Brain microvascular endothelial cell (primary cell): ENCODE results near the gene SEPHS1.
"Not testable (repeated sequence)": the region's sequence is repeated elsewhere in the genome, so short reads cannot be mapped to it uniquely, and the experiment has no call there.

Experiments used
- DNase-seq: peaks from one replicate; pipeline ENCODE4 v3.0.0-alpha.2; 2020
- H3K27ac ChIP-seq: fragments of 250-450 bp; sonication (Bioruptor Pico); 2 replicates; pipeline ENCODE4 v1.5.1; 2020; ENCODE audit warnings: mild to moderate bottlenecking, moderate library complexity
- H3K27me3 ChIP-seq: fragments of 250-450 bp; sonication (Bioruptor Pico); replicated peaks from 2 replicates; pipeline ENCODE4 v1.5.1; 2020; ENCODE audit warnings: mild to moderate bottlenecking
- H3K36me3 ChIP-seq: fragments of 250-450 bp; sonication (Bioruptor Pico); replicated peaks from 2 replicates; pipeline ENCODE4 v1.5.1; 2020; ENCODE audit warnings: mild to moderate bottlenecking
- H3K4me3 ChIP-seq: 2 replicates; pipeline ENCODE4 v1.5.1; 2011; ENCODE audit warnings: low read depth, mild to moderate bottlenecking, control low read depth, low read length, moderate library complexity
- in situ Hi-C: cut with HindIII; loops from 2 replicates; pipeline ENCODE4 v1.10.0; 2017; ENCODE audit warnings: low sequenced_read_pairs, low pct_ligation_motif_present
- TF ChIP-seq, protein P1 (sequence below): IDR thresholded peaks from 2 replicates; pipeline ENCODE4 v1.5.1; 2011; ENCODE audit warnings: low read depth, mild to moderate bottlenecking, moderate library complexity, low read length, control low read depth, inconsistent platforms; ENCODE audit errors: missing control alignments

Gene SEPHS1

DNA sequence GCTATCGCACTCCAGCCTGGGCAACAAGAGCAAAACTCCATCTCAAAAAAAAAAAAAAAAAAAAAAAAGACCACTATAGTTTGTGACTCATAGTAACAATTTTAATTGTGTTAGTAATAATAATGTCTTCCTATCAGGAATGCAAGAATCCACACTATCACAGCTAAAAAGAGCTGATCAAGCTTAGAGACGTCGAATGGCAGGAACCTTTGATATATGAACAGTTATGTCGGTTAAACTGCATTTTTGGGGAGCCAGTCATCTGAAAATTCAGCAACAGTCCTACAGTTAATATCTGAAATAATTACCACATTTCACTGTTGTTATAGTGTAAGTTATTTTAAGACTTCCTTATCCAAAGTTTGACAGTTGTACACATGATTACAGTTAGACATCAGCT is 57.0 kb downstream of the SEPHS1 start:
- TF ChIP-seq, protein P1, sequence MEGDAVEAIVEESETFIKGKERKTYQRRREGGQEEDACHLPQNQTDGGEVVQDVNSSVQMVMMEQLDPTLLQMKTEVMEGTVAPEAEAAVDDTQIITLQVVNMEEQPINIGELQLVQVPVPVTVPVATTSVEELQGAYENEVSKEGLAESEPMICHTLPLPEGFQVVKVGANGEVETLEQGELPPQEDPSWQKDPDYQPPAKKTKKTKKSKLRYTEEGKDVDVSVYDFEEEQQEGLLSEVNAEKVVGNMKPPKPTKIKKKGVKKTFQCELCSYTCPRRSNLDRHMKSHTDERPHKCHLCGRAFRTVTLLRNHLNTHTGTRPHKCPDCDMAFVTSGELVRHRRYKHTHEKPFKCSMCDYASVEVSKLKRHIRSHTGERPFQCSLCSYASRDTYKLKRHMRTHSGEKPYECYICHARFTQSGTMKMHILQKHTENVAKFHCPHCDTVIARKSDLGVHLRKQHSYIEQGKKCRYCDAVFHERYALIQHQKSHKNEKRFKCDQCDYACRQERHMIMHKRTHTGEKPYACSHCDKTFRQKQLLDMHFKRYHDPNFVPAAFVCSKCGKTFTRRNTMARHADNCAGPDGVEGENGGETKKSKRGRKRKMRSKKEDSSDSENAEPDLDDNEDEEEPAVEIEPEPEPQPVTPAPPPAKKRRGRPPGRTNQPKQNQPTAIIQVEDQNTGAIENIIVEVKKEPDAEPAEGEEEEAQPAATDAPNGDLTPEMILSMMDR = no peak
- Histone ChIP-seq H3K36me3 (no peaks in the 10 kb centered on the region), H3K4me3 (no peak overlapping the region), H3K27me3 (no peaks in the 10 kb centered on the region), H3K27ac (no peak overlapping the region)
- peak; percentile 22 for DNase-seq
- in situ Hi-C loops = no loop called here

DNA sequence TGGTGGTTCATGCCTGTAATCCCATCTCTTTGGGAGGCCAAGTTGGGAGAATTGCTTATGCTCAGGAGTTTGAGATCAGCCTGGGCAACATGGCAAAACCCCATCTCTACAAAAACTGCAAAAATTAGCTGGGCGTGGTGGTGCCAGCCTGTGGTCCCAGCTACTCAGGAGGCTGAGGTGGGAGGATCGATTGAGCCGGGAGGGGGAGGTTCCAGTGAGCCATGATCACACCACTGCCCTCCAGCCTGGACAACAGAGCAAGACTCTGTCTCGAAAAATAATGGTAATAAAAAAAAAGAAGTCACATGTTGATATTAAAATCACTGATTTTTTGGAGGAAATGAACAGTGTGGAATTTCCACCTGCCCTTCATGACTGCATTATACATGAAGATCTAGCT is 64.0 kb downstream of the SEPHS1 start:
- no peak for DNase-seq
- Histone ChIP-seq H3K4me3 (no peak overlapping the region), H3K27ac (no peak overlapping the region), H3K27me3 (no peaks in the 10 kb centered on the region), H3K36me3 (no peaks in the 10 kb centered on the region)
- TF ChIP-seq, protein P1 = no peak
- in situ Hi-C loops = no loop called here

DNA sequence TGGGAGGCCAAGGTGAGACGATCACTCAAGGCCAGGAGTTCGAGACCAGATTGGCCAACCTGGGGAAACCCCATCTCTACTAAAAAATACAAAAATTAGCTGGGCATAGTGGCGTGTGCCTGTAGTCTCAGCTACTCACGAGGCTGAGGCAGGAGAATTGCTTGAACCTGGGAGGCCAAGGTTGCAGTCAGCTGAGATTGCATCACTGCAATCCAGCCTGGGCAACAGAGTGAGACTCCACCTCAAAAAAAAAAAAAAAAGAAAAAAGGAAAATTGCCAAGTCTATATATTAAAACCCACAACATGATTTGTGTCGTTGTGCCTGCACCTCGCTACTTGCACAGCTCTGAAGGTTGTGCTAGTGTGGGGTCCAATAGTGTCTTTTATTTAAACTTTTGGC is 65.7 kb downstream of the SEPHS1 start:
- H3K27me3 ChIP-seq, in situ Hi-C loops, DNase-seq, H3K36me3 ChIP-seq, H3K4me3 ChIP-seq, H3K27ac ChIP-seq: not testable (repeated sequence)

DNA sequence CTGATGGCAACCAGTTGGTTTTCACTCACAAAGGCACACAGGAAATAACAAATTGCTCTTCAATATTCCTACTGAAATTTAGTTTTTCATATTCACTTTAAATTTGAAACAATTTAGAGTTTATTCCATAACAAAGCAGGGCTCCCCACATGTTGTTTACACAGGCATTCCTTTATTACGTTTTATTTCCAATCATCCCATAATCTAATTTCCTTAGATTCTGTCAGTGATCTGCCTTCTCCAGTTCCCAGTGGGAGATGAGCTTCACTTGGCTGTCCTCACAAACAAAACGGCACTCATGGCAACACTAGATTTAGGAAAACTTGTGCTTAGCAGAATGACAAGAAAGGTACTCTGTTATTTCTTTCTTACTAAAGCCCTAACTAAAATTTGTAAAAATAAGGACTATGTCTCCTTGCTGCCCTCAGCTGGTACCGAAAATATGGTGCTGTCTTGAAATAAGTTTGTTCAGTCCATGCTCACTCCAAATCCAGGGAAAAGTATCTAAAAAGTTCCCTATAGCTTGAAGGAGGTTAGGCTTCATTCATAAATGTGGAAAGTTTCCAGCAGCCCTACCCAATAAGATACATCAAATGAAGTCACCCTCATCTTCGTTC is 71.2 kb downstream of the SEPHS1 start:
- TF ChIP-seq, protein P1 = peak; percentile 30
- in situ Hi-C loops = no loop called here
- DNase-seq = peak; percentile 7
- Histone ChIP-seq H3K27ac (no peak overlapping the region), H3K4me3 (no peak overlapping the region), H3K36me3 (no peaks in the 10 kb centered on the region), H3K27me3 (no peaks in the 10 kb centered on the region)

DNA sequence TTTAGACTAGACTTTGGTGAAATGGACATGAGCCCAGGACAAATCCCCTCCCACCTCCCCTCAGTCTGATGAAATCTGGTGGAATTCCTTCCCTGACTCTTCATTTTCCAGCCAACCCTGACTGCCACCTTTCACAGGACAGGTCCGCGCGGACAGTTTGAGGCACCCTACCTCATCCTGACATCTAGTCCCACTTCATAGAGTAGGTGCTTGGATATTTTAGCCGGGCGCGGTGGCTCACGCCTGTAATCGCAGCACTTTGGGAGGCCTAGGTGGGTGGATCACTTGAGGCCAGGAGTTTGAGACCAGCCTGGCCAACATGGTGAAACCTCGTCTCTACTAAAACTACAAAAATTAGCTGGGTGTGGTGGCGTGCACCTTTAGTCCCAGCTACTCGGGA is 71.9 kb downstream of the SEPHS1 start:
- H3K36me3 ChIP-seq, in situ Hi-C loops: not testable (repeated sequence)

DNA sequence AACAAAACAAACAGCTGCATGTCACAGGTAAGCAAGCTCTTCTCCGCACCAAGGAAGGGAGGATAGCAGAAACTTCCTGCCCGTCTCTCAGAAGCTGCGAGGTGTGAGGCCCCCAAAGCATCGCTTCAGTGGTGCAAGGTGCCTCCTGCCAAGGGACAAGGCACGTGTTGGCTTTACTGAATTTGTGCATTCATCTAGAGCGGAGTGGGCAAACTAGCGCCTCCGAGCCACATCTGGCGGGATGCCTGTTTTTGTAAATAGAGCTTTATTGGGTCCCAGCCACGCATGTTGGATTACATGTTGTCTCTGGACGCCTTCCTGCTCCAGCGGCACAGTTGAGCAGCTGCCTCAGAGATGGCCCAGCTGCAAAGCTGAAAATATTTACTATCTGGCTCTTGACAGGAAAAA is 75.9 kb downstream of the SEPHS1 start:
- Histone ChIP-seq H3K4me3 (no peak overlapping the region), H3K27me3 (no peaks in the 10 kb centered on the region), H3K36me3 (no peaks in the 10 kb centered on the region), H3K27ac (no peak overlapping the region)
- TF ChIP-seq, protein P1 = no peak
- in situ Hi-C loops = no loop called here
- no peak for DNase-seq

More for the DNA sequence above, 71.9 kb downstream of the SEPHS1 start:
- H3K27ac ChIP-seq, H3K27me3 ChIP-seq, DNase-seq, H3K4me3 ChIP-seq: not testable (repeated sequence)

DNA sequence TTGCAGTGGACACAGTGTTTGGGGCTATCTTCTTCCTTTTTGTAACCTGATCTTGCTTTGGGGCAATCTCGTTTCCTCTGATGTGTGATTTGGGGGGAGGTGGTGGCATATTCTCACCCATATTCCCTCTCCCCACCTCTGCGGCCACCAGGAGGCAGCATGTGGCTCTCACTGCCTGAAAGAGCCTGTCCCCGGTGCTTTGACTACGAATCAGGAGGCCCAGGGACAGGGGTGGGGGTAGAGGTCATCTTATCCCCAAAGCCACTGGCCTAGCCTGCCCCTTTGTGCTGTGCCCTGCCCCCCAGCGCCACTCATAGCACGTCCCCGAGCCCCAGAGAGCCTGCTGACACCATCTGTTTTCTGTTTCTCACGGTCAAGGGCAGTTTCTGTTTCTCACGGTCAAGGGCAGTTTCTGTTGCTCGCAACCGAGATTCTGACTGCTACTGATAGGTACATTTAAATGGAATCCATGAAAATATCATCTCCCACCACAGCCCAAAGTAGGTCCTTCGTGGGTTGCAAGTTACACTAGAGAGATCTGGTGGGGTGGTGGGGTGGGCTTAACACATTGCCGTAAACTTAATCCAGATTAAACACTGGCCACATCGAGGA is 76.4 kb downstream of the SEPHS1 start:
- in situ Hi-C loops = no loop called here
- TF ChIP-seq, protein P1 = peak; percentile 73
- Histone ChIP-seq H3K4me3 (no peak overlapping the region), H3K36me3 (no peaks in the 10 kb centered on the region), H3K27ac (no peak overlapping the region), H3K27me3 (no peaks in the 10 kb centered on the region)
- peak; percentile 10 for DNase-seq
